ENCODE measurements around the gene PPP2R1B.
"Not testable (repeated sequence)": the region's sequence is repeated elsewhere in the genome, so short reads cannot be mapped to it uniquely, and the experiment has no call there.

Gene PPP2R1B

GRCh38 chr11:111782109-111782741 is 16.0 kb upstream of the PPP2R1B start:
- DNase-seq = no peak

GRCh38 chr11:111779118-111779517 is 12.9 kb upstream of the PPP2R1B start:
- DNase-seq = no peak

- DNase-seq = no peak
Measured at GRCh38 chr11:111778047-111778558, 11.9 kb upstream of the PPP2R1B start.

GRCh38 chr11:111777094-111778046 is 11.2 kb upstream of the PPP2R1B start:
- DNase-seq = peak; percentile 70

GRCh38 chr11:111776398-111777093 is 10.4 kb upstream of the PPP2R1B start:
- DNase-seq = no peak

GRCh38 chr11:111774955-111775710 is 8.9 kb upstream of the PPP2R1B start:
- no peak for DNase-seq

- no peak for DNase-seq
Measured at GRCh38 chr11:111772535-111772934, 6.3 kb upstream of the PPP2R1B start.

- not testable (repeated sequence) for DNase-seq
Measured at GRCh38 chr11:111771205-111771604, 5.0 kb upstream of the PPP2R1B start.

- peak; percentile 6 for DNase-seq
Measured at GRCh38 chr11:111770581-111771134, 4.5 kb upstream of the PPP2R1B start.

GRCh38 chr11:111766834-111767142 is 599 bp upstream of the PPP2R1B start:
- DNase-seq = no peak

GRCh38 chr11:111765320-111765983 is 737 bp downstream of the PPP2R1B start:
- peak; percentile 19 for DNase-seq

GRCh38 chr11:111764621-111765020 is 1.6 kb downstream of the PPP2R1B start:
- DNase-seq = no peak

- DNase-seq = no peak
Measured at GRCh38 chr11:111762981-111763643, 3.1 kb downstream of the PPP2R1B start.

GRCh38 chr11:111762526-111762925 is 3.7 kb downstream of the PPP2R1B start:
- no peak for DNase-seq

GRCh38 chr11:111761036-111761435 is 5.2 kb downstream of the PPP2R1B start:
- DNase-seq = no peak

- DNase-seq = no peak
Measured at GRCh38 chr11:111759778-111760407, 6.3 kb downstream of the PPP2R1B start.

- no peak for DNase-seq
Measured at GRCh38 chr11:111759376-111759775, 6.8 kb downstream of the PPP2R1B start.

GRCh38 chr11:111756097-111756496 is 10.1 kb downstream of the PPP2R1B start:
- no peak for DNase-seq

- no peak for DNase-seq
Measured at GRCh38 chr11:111749646-111750045, 16.5 kb downstream of the PPP2R1B start.

GRCh38 chr11:111748035-111748804 is 18.0 kb downstream of the PPP2R1B start:
- peak; percentile 11 for DNase-seq
